Transverse colon (tissue), 4 donors: ENCODE results near the gene OSBPL2. TPM values are rescaled to one million over a fixed set of nuclear protein-coding genes. Genes with fewer than 3 reads are reported as not detected.

ENCODE experiments used
- DNase-seq: peaks from one replicate; pipeline ENCODE4 v3.0.0-alpha.2; 2019
- H3K27ac ChIP-seq, 4 donors: fragments of 200-600 bp; sonication (generic); 2 replicates each; pipeline ENCODE4 v1.5.1; 2016 to 2018; ENCODE audit warnings: inconsistent platforms in 4 of 4
- H3K27me3 ChIP-seq: fragments of 200-600 bp; sonication (generic); 2 replicates; pipeline ENCODE4 v1.5.1; 2017; ENCODE audit warnings: inconsistent platforms
- H3K36me3 ChIP-seq, 4 donors: fragments of 200-600 bp; sonication (generic); 2 replicates each; pipeline ENCODE4 v1.5.1; 2017 to 2019; ENCODE audit warnings: inconsistent platforms in 4 of 4
- H3K4me1 ChIP-seq, 4 donors: fragments of 200-600 bp; sonication (generic); 2 replicates each; pipeline ENCODE4 v1.5.1; 2017 to 2020; ENCODE audit warnings: inconsistent platforms in 4 of 4
- H3K4me3 ChIP-seq, 4 donors: fragments of 200-600 bp; sonication (generic); 1 replicate in 1 of 4; 2 replicates in 3 of 4; pipeline versions ENCODE4 v1.5.1 to v1.6.1; 2017 to 2019; ENCODE audit warnings: inconsistent platforms in 4 of 4
- H3K9me3 ChIP-seq, 2 donors: fragments of 200-600 bp; sonication (generic); 2 replicates each; pipeline ENCODE4 v1.5.1; 2017 to 2019; ENCODE audit warnings: inconsistent platforms in 2 of 2
- EP300 ChIP-seq: sonication (generic); formaldehyde crosslinking; IDR thresholded peaks from one replicate; pipeline ENCODE4 v1.6.1; 2017; ENCODE audit warnings: antibody characterized with exemption, low read depth
- POLR2A ChIP-seq: fragments of 450-650 bp; IDR thresholded peaks from one replicate; pipeline ENCODE4 v1.6.1; 2016; ENCODE audit warnings: antibody characterized with exemption, mild to moderate bottlenecking, moderate library complexity
- POLR2AphosphoS5 ChIP-seq, 3 donors: sonication (generic); formaldehyde crosslinking; IDR thresholded peaks; one replicate each; pipeline ENCODE4 v1.6.1; 2016; ENCODE audit warnings: antibody characterized with exemption in 3 of 3
- WGBS, 2 donors: methylation state at CpG; one replicate each; pipeline ENCODE4 v1.1.5; 2018; ENCODE audit warnings: low coverage in 1 of 2; 5-methylcytosine and 5-hydroxymethylcytosine counted together
- in situ Hi-C, 4 donors: fragments of 200-750 bp; cut with MboI; loops; one replicate each; pipeline versions ENCODE4 v1.15.0 to v1.15.1; 2017; ENCODE audit warnings: low sequenced_read_pairs in 3 of 4, low pct_ligation_motif_present in 1 of 4, low pct_unique_long_range_greater_than_20kb in 1 of 4
- intact Hi-C: fragments of 100-400 bp; cut with DNase I; formaldehyde crosslinking; loops from one replicate; pipeline ENCODE4 v1.15.1; 2023; ENCODE audit warnings: low total_unique reads
- total RNA-seq, 4 donors: library from RNA; depleted of rRNA; stranded (reverse); fragments of >200 nt; gene quantifications; one replicate each; pipeline ENCODE4 v1.1.0, GENCODE V29; 2016
- TF ChIP-seq, protein P1 (sequence below), 5 experiments: fragments of 200-600 bp in 3 of 5; fragments of 450-650 bp in 2 of 5; sonication (generic) in 3 of 5; IDR thresholded peaks; 1 replicate in 2 of 5; 2 replicates in 3 of 5; pipeline ENCODE4 v1.5.1; 2016 to 2017; ENCODE audit warnings: antibody characterized with exemption in 5 of 5, inconsistent platforms in 3 of 5, mild to moderate bottlenecking in 2 of 5, moderate library complexity in 1 of 5

Gene OSBPL2
- total RNA-seq, 4 donors from 2014 or later = 36.2 to 101 (median 73.3) TPM

DNA sequence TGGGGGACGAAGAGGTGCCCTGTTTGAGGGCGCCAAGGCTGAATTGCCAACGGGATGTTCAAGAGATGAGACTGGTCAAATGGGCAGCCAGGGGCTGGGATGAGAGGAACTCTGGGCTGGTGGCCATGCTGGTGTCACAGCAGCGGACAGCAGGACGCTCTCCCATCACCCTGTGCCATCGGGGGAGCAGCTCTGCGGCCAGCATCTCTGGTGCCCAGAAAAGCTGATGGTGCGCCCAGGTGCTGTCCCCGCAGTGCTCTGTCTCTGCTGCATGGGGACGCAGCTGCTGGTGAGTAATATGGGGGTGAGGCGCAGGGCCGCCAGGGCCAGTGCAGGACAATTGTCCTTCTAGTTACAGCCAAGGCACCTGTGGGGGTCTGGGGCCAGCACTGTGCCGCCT, 13.3 kb upstream of the OSBPL2 start:
- H3K4me1 ChIP-seq = peaks cover 3 to 7% (median 6%) of the 10 kb centered on the region in 4 donors
- H3K27ac ChIP-seq = no peak overlapping the region
- no peaks in the 10 kb centered on the region for H3K9me3 ChIP-seq
- in situ Hi-C loops = no loop called here
- peaks cover 66% of the 10 kb centered on the region for H3K27me3 ChIP-seq
- 86% methylated on average over 10 of the region's 13 CpGs; no CpG with 5 or more reads in 1 of the 2 donors for WGBS, 2 donors
- DNase-seq = no peak
- no peaks in the 10 kb centered on the region for H3K36me3 ChIP-seq
- TF ChIP-seq POLR2A (no peak), POLR2AphosphoS5 (IDR thresholded peaks at IDR 0.05) (no peak), EP300 (no peak)
- TF ChIP-seq, protein P1, sequence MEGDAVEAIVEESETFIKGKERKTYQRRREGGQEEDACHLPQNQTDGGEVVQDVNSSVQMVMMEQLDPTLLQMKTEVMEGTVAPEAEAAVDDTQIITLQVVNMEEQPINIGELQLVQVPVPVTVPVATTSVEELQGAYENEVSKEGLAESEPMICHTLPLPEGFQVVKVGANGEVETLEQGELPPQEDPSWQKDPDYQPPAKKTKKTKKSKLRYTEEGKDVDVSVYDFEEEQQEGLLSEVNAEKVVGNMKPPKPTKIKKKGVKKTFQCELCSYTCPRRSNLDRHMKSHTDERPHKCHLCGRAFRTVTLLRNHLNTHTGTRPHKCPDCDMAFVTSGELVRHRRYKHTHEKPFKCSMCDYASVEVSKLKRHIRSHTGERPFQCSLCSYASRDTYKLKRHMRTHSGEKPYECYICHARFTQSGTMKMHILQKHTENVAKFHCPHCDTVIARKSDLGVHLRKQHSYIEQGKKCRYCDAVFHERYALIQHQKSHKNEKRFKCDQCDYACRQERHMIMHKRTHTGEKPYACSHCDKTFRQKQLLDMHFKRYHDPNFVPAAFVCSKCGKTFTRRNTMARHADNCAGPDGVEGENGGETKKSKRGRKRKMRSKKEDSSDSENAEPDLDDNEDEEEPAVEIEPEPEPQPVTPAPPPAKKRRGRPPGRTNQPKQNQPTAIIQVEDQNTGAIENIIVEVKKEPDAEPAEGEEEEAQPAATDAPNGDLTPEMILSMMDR (IDR thresholded peaks at IDR 0.05) = no peak
- no peak overlapping the region for H3K4me3 ChIP-seq
- intact Hi-C loops = no loop called here

DNA sequence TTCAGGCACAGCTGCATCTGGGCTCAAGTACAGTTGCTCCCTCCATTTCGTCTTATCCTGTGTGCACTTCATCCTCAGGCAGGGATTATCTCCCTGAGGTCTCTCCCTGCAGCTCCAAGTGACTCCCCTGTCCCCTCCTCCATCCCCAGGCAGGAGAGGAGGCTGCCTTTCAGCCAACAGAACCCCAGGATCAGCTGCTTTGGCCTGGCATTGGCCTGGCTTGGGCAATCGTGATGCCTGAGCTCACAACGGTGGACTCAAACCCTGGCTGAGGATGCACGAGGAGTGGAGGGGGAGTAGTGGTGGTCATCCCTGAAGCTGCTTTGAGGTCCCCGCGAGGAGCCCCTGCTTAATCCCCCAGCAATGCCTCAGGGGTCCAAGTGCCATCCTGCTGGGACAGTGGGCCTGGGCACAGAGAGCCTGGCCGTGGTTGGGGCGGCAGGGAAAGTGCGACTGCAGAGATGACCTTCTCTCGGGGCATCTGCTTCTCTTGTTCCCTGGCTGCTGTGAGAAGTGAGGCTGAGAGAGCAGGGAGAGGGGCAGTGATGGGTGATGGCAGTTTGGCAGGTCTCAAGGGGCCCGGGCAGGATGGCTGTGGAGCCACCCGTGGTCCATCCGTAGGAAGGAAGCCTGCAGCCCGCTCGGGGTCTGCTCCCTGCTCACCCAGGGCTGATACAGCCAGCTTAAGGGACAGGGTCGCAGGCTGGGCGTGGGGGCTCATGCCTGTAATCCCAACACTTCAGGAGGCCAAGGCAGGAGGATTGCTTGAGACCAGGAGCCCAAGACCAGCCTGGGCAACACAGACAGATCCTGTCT, 12.3 kb upstream of the OSBPL2 start:
- in situ Hi-C loops = no loop called here
- no peak overlapping the region for H3K27ac ChIP-seq
- peaks cover 58% of the 10 kb centered on the region for H3K27me3 ChIP-seq
- no peak for DNase-seq
- H3K4me3 ChIP-seq = no peak overlapping the region
- TF ChIP-seq, protein P1 (IDR thresholded peaks at IDR 0.05) = no peak
- TF ChIP-seq EP300 (no peak), POLR2AphosphoS5 (IDR thresholded peaks at IDR 0.05) (no peak), POLR2A (no peak)
- whole genome bisulfite sequencing, 2 donors = 75% methylated on average over 17 of the region's 17 CpGs; no CpG with 5 or more reads in 1 of the 2 donors
- no peaks in the 10 kb centered on the region for H3K4me1 ChIP-seq
- intact Hi-C loops = no loop called here
- H3K9me3 ChIP-seq = no peaks in the 10 kb centered on the region
- no peaks in the 10 kb centered on the region for H3K36me3 ChIP-seq

DNA sequence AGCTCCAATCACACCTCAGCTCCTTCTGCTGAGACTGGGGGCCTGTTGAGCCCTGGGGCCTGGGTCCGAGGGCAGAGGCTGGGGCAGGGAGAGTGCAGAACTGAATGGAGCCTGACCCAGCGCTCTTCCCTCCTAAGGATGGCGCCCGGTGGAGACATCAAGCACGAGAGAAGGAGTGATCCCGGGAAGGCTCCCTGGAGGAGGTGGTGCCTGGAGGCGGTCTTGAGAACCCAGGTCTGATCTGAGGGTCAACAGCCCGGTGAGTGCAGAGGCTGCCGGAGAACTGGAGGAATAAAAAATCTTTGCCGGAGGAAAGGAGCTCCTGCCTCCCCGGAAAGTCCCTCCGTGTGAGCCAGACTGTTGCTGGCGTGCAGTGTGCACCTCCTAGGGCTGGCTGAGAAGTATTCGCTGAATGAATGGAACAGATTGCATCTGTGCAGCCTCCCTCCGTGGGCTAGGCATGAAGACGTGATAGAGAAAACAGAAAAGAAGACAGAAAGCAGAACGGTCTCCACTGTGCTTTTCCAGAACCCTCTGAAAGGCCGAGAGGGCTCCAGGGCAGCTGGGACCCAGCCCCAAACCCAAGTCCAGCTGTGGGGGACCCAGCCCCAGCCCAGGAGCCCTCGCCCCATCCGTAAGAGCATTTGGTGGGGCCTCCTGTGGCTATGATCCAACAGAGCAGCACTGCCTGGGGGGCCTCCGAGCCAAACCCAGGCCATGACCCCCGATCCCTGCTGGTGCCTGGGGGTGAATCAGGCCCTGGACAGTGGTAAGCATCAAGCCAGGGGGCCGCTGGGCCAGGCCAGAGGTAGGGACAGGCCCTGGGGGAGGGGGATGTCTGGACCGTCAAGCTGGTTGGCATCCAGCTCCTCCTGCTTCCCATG, 11.4 kb upstream of the OSBPL2 start:
- H3K4me3 ChIP-seq = no peak overlapping the region
- H3K27ac ChIP-seq = no peak overlapping the region
- H3K9me3 ChIP-seq = no peaks in the 10 kb centered on the region
- H3K27me3 ChIP-seq = peaks cover 49% of the 10 kb centered on the region
- intact Hi-C loops (no loop called here), in situ Hi-C loops (no loop called here)
- TF ChIP-seq, protein P1 (IDR thresholded peaks at IDR 0.05) = no peak
- TF ChIP-seq POLR2A (no peak), POLR2AphosphoS5 (IDR thresholded peaks at IDR 0.05) (no peak), EP300 (no peak)
- no peaks in the 10 kb centered on the region for H3K4me1 ChIP-seq
- H3K36me3 ChIP-seq = no peaks in the 10 kb centered on the region
- WGBS, 2 donors = 68 to 100% methylated on average over 1 to 21 of the region's 24 CpGs
- DNase-seq = no peak

DNA sequence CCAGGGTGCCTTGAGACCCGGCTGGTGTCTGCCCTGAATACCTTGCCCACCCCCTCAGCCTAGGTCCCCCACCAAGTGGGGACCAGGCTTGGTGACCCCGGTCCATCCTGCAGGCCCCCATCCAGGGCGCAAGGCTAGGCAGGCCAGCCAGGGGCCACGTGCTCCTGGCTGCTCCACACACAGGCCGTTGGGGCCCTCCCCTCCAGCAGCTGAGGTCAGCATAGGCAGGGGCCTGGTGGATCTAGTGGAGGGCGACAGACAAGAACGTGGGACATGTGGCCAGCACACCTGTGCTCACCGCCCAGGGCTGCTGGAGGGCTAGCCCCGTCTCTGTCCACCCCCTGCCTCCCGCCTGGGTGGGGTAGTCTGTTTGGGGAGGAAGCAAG, 10.7 kb upstream of the OSBPL2 start:
- H3K27me3 ChIP-seq = peaks cover 43% of the 10 kb centered on the region
- H3K36me3 ChIP-seq = no peaks in the 10 kb centered on the region
- H3K4me1 ChIP-seq = no peaks in the 10 kb centered on the region
- DNase-seq = no peak
- TF ChIP-seq EP300 (no peak), POLR2AphosphoS5 (IDR thresholded peaks at IDR 0.05) (no peak), POLR2A (no peak)
- TF ChIP-seq, protein P1 (IDR thresholded peaks at IDR 0.05) = no peak
- H3K27ac ChIP-seq = no peak overlapping the region
- intact Hi-C loops = no loop called here
- WGBS, 2 donors = 51% methylated on average over 7 of the region's 10 CpGs; no CpG with 5 or more reads in 1 of the 2 donors
- H3K4me3 ChIP-seq = no peak overlapping the region
- in situ Hi-C loops = no loop called here
- H3K9me3 ChIP-seq = no peaks in the 10 kb centered on the region
